Immature natural killer cell (primary cell): ENCODE results near the gene APBA2. TPM values are rescaled to one million over a fixed set of nuclear protein-coding genes. Genes with fewer than 3 reads are reported as not detected.

ENCODE experiments used
- DNase-seq, 3 donors: peaks; one replicate each; pipeline ENCODE4 v3.0.0; 2022; ENCODE audit warnings: mixed read lengths in 1 of 3
- H3K27ac Mint-ChIP-seq, 6 donors: one replicate each; pipeline ENCODE4 v1.8.0; 2020; ENCODE audit warnings: mixed read lengths in 6 of 6, mild to moderate bottlenecking in 5 of 6, inconsistent platforms in 4 of 6, moderate library complexity in 3 of 6
- H3K27me3 Mint-ChIP-seq, 3 donors: one replicate each; pipeline ENCODE4 v1.8.0; 2020 to 2021; ENCODE audit warnings: low read depth in 3 of 3, mild to moderate bottlenecking in 3 of 3, mixed read lengths in 3 of 3, moderate library complexity in 3 of 3, inconsistent platforms in 1 of 3
- H3K36me3 Mint-ChIP-seq, 3 donors: one replicate each; pipeline ENCODE4 v1.8.0; 2020; ENCODE audit warnings: mixed read lengths in 3 of 3, inconsistent platforms in 2 of 3, mild to moderate bottlenecking in 2 of 3
- H3K4me1 Mint-ChIP-seq, 2 donors: one replicate each; pipeline ENCODE4 v1.8.0; 2020; ENCODE audit warnings: inconsistent platforms in 2 of 2, mild to moderate bottlenecking in 2 of 2, mixed read lengths in 2 of 2, moderate library complexity in 1 of 2
- H3K4me3 Mint-ChIP-seq, 5 donors: one replicate each; pipeline ENCODE4 v1.8.0; 2020; ENCODE audit warnings: mild to moderate bottlenecking in 5 of 5, mixed read lengths in 5 of 5, inconsistent platforms in 3 of 5, moderate library complexity in 3 of 5
- H3K9me3 Mint-ChIP-seq, 6 donors: one replicate each; pipeline ENCODE4 v1.8.0; 2020; ENCODE audit warnings: mild to moderate bottlenecking in 6 of 6, mixed read lengths in 6 of 6, inconsistent platforms in 4 of 6, moderate library complexity in 3 of 6
- polyA plus RNA-seq, 3 donors: library from polyadenylated mRNA; unstranded; fragments of 300-500 nt; fragmentation: Illumina TruSeq; gene quantifications; one replicate each; pipeline ENCODE4 v1.2.3, GENCODE V29; 2021

APBA2 gene
- polyA plus RNA-seq, 3 donors from 2014 or later: 24.4 to 68.7 (median 25.4) TPM

GRCh38 chr15:28918141-28918983, 32.6 kb downstream of the APBA2 start:
- H3K4me3 Mint-ChIP-seq: peak overlapping the region in 2 of 5 donors; percentile 14 to 76
- H3K4me1 Mint-ChIP-seq: peaks cover 47 to 50% of the 10 kb centered on the region in 2 donors
- no peak for DNase-seq
- no peaks in the 10 kb centered on the region for H3K9me3 Mint-ChIP-seq
- peaks cover 0 to 4% (median 2%) of the 10 kb centered on the region in 3 donors for H3K27me3 Mint-ChIP-seq
- peak overlapping the region in 2 of 6 donors; percentile 20 to 41 for H3K27ac Mint-ChIP-seq
- peaks cover 0 to 7% (median 3%) of the 10 kb centered on the region in 3 donors for H3K36me3 Mint-ChIP-seq

DNA sequence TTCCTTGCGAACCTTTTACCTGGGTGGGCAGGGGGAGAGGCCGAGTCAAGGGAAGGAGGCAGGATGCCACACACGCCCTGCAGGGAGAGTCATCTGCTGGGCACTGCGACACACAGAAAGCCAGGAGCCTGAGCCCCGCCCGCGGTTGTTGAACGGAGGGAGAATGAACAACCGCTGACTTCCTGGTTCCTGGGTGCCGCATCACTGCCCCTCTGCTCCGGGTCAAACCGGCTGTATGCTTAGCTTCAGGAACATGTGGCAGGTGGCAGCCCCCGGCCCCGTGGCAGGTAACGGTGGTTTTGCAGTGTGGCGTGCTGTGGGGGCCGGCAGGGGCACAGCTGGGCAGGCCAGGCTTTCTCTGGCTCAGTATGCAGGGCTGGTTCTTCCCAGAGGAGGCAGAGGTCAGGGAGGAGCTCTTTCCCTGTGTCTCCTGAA, 33.4 kb downstream of the APBA2 start:
- peaks cover 55% of the 10 kb centered on the region in 2 donors for H3K4me1 Mint-ChIP-seq
- peak overlapping the region; percentile 68 to 79 (median 76) for H3K4me3 Mint-ChIP-seq
- peak overlapping the region; percentile 54 to 89 (median 76) for H3K27ac Mint-ChIP-seq
- no peaks in the 10 kb centered on the region for H3K9me3 Mint-ChIP-seq
- H3K27me3 Mint-ChIP-seq: peaks cover 0 to 4% (median 2%) of the 10 kb centered on the region in 3 donors
- H3K36me3 Mint-ChIP-seq: peaks cover 0 to 11% (median 7%) of the 10 kb centered on the region in 3 donors
- peak in 2 of 3 donors; percentile 27 for DNase-seq

DNA sequence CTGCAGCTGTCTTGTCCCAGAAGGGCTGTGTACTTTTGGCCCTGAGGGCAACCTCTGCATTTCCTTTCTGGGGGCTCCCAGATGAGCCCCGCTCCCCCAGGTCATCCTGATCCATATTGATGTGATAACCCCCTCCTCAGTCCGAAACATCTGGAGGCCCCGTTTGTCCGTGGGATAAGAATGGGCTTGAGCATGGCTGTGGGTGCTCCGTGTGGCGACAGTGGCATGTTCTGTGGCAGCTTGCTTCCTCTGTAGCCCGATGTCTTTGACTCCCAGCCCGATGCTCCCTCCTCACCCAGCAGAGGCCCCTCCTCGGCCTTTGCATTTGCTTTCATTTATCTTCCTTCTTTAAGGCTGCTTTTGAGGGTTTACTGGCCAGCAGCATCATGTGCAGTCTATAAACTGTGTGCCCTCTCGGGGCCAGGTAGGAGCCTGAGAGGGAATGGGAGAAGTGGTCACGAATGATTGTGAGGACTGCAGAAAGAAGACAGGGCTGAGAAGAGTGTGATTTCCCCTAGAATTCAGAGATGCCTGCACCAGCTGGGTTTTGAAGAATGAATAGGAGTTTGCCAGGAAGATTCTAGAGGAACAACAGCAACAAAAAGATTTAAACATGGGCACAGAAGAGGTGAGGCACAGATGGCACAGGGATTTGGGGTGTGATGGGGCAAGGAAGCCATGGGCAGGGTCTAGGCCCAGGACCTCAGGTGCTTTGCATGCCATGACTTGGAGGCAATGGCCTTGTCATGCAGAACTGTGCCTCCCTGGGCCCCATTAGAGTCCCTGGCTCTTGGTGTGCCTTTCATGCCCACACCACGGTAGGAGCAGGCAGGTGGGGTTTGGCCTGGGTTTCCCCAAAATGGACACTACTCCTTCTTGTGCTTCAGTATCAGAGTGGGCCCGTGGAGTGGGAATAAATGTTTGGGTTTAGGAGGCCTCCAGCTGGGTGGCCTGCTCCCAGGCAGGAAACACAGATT, 34.2 kb downstream of the APBA2 start:
- Mint-ChIP-seq H3K36me3 (peaks cover 0 to 15% (median 14%) of the 10 kb centered on the region in 3 donors), H3K4me1 (peaks cover 62 to 63% of the 10 kb centered on the region in 2 donors), H3K9me3 (no peaks in the 10 kb centered on the region), H3K27ac (peak overlapping the region; percentile 63 to 93 (median 87)), H3K4me3 (peak overlapping the region; percentile 68 to 79 (median 76)), H3K27me3 (peaks cover 0 to 4% (median 2%) of the 10 kb centered on the region in 3 donors)
- peak in 1 of 3 donors; percentile 22 for DNase-seq

GRCh38 chr15:28920781-28921331, 35.1 kb downstream of the APBA2 start:
- no peaks in the 10 kb centered on the region for H3K9me3 Mint-ChIP-seq
- peaks cover 0 to 5% (median 2%) of the 10 kb centered on the region in 3 donors for H3K27me3 Mint-ChIP-seq
- peak overlapping the region; percentile 63 to 93 (median 87) for H3K27ac Mint-ChIP-seq
- H3K4me3 Mint-ChIP-seq: peak overlapping the region; percentile 68 to 79 (median 76)
- H3K4me1 Mint-ChIP-seq: peaks cover 69 to 72% of the 10 kb centered on the region in 2 donors
- peaks cover 0 to 16% (median 14%) of the 10 kb centered on the region in 3 donors for H3K36me3 Mint-ChIP-seq
- DNase-seq: no peak

GRCh38 chr15:28921336-28921735, 35.6 kb downstream of the APBA2 start:
- Mint-ChIP-seq H3K9me3 (no peaks in the 10 kb centered on the region), H3K36me3 (peaks cover 0 to 16% (median 14%) of the 10 kb centered on the region in 3 donors), H3K27ac (peak overlapping the region; percentile 63 to 93 (median 87)), H3K27me3 (peaks cover 0 to 5% (median 2%) of the 10 kb centered on the region in 3 donors), H3K4me3 (peak overlapping the region; percentile 68 to 79 (median 76)), H3K4me1 (peaks cover 71 to 75% of the 10 kb centered on the region in 2 donors)
- DNase-seq: peak; percentile 36 to 50 (median 48)

DNA sequence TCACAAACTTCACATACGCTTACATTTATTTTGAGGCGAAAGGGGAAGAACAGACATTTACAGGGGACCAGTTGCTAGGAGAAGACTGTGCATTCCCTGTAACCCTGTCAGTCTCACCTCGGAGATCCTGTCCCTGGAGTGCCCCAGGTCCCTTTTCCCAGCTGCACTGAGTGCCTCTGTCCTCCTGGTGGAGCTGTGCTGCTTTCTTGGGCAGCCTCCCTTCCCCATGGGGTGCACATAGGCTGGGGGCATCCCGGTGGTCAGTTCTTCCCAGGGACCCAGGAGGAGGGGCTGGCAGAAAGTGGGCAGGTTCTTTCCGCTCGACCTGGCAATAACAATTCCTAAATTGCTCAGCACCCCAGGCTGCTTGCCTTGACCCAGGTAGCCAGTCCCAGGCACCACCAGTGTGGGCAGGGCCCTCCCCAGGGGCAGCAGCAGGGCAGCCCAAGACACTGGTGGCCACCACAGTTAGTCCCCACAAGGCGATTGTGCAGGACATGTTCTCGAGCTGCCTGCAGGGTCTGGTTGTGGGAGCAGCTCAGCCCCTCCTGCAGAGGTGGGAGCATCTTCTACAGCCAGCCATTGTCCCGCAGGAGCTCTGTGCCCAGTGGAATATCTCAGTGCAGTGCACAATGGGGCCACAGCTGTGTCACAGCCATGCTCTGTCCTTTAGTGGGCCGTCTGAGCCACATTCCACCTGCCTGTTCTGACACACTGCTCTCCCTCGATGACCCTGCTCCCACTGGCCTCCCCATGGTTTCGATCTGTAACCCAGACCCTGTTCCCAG, 36.3 kb downstream of the APBA2 start:
- H3K4me1 Mint-ChIP-seq: peaks cover 72 to 75% of the 10 kb centered on the region in 2 donors
- H3K27me3 Mint-ChIP-seq: peaks cover 0 to 5% (median 2%) of the 10 kb centered on the region in 3 donors
- DNase-seq: no peak
- H3K9me3 Mint-ChIP-seq: no peaks in the 10 kb centered on the region
- H3K36me3 Mint-ChIP-seq: peaks cover 0 to 17% (median 17%) of the 10 kb centered on the region in 3 donors
- H3K27ac Mint-ChIP-seq: peak overlapping the region; percentile 63 to 93 (median 90)
- peak overlapping the region; percentile 68 to 79 (median 76) for H3K4me3 Mint-ChIP-seq

GRCh38 chr15:28922707-28923012, 36.9 kb downstream of the APBA2 start:
- Mint-ChIP-seq H3K4me1 (peaks cover 71% of the 10 kb centered on the region in 2 donors), H3K27me3 (peaks cover 0 to 5% (median 2%) of the 10 kb centered on the region in 3 donors), H3K36me3 (peaks cover 0 to 22% (median 20%) of the 10 kb centered on the region in 3 donors), H3K9me3 (no peaks in the 10 kb centered on the region), H3K27ac (peak overlapping the region in 4 of 6 donors; percentile 46 to 90 (median 62)), H3K4me3 (peak overlapping the region in 4 of 5 donors; percentile 29 to 65 (median 47))
- DNase-seq: no peak

- Mint-ChIP-seq H3K4me3 (peak overlapping the region in 4 of 5 donors; percentile 8 to 26 (median 15)), H3K4me1 (peaks cover 69 to 71% of the 10 kb centered on the region in 2 donors), H3K9me3 (no peaks in the 10 kb centered on the region), H3K27me3 (peaks cover 0 to 5% (median 2%) of the 10 kb centered on the region in 3 donors), H3K27ac (peak overlapping the region; percentile 23 to 73 (median 57)), H3K36me3 (peaks cover 3 to 23% (median 22%) of the 10 kb centered on the region in 3 donors)
- DNase-seq: no peak
Measured at GRCh38 chr15:28923726-28924280, 38.0 kb downstream of the APBA2 start.

GRCh38 chr15:28927043-28927442, 41.3 kb downstream of the APBA2 start:
- H3K36me3 Mint-ChIP-seq: peaks cover 3 to 27% (median 19%) of the 10 kb centered on the region in 3 donors
- peaks cover 40 to 58% of the 10 kb centered on the region in 2 donors for H3K4me1 Mint-ChIP-seq
- no peak for DNase-seq
- H3K27ac Mint-ChIP-seq: peak overlapping the region in 1 of 6 donors; percentile 19
- H3K27me3 Mint-ChIP-seq: peaks cover 0 to 3% (median 0%) of the 10 kb centered on the region in 3 donors
- no peak overlapping the region for H3K4me3 Mint-ChIP-seq
- H3K9me3 Mint-ChIP-seq: no peaks in the 10 kb centered on the region

DNA sequence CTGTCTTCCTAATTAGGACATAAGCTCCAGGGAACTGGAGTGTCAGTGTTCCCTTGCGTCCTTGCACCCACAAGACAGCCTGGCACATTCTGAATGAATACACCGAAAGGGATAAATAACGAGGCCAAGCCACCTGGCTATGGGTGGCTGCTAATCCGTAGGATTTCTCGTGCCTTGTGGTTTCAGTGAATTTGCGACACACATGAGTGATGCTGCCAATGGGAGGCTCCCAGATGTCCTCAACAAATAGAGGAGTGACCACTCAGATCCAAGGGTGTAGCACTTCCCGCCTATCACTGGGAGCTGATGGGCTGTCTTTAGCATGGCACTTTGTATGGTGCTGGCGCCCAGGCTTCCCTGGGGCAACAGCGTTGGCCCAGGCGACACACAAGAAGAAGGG, 43.4 kb downstream of the APBA2 start:
- peak overlapping the region in 2 of 6 donors; percentile 5 to 40 for H3K27ac Mint-ChIP-seq
- DNase-seq: no peak
- H3K27me3 Mint-ChIP-seq: peaks cover 0 to 3% (median 2%) of the 10 kb centered on the region in 3 donors
- no peak overlapping the region for H3K4me3 Mint-ChIP-seq
- H3K36me3 Mint-ChIP-seq: peaks cover 3 to 23% (median 21%) of the 10 kb centered on the region in 3 donors
- peaks cover 31 to 44% of the 10 kb centered on the region in 2 donors for H3K4me1 Mint-ChIP-seq
- no peaks in the 10 kb centered on the region for H3K9me3 Mint-ChIP-seq

- DNase-seq: no peak
- Mint-ChIP-seq H3K27me3 (peaks cover 0 to 3% (median 2%) of the 10 kb centered on the region in 3 donors), H3K4me1 (peaks cover 31 to 41% of the 10 kb centered on the region in 2 donors), H3K36me3 (peaks cover 3 to 17% (median 15%) of the 10 kb centered on the region in 3 donors), H3K9me3 (no peaks in the 10 kb centered on the region), H3K4me3 (no peak overlapping the region), H3K27ac (peak overlapping the region in 3 of 6 donors; percentile 5 to 51 (median 11))
Measured at GRCh38 chr15:28930011-28930410, 44.2 kb downstream of the APBA2 start.
